Amniotic stem cell (primary cell): ENCODE measurements around the gene PLGRKT.
"Not testable (repeated sequence)": the region's sequence is repeated elsewhere in the genome, so short reads cannot be mapped to it uniquely, and the experiment has no call there.

ENCODE experiments used
- DNase-seq: peaks from one replicate; lab custom pipeline; 2025; lab: John Stamatoyannopoulos, UW

PLGRKT gene

DNA sequence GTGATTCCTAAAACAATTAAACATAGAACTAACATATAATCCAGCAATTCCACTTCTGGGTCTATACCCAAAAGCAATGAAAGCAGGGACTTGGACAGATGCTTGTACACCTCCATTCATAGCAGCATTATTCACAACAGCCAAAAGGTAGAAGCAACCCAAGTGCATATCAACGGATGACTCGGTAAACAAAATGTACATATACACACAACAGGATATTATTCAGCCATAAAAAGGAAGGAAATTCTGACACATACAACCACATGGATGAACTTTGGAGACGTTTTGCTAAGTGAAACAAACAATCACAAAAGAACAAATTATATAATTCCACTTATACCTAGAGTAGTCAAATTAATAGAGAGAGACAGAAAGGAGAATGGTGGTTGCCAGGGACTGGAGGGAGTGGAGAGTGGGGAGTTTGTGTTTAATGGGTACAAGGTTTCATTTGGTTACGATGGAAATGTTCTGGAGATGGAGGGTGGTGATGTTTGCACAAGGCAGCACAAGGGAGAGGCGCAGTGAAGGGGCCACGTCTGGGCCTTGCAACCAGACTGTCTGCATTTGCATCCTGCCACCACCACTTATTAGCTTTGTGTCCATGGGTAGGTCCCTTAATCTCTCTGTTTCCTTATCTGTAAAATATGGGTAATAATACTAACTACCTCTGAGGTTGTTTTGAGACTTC, 61.8 kb downstream of the PLGRKT start:
- DNase-seq, result no peak

DNA sequence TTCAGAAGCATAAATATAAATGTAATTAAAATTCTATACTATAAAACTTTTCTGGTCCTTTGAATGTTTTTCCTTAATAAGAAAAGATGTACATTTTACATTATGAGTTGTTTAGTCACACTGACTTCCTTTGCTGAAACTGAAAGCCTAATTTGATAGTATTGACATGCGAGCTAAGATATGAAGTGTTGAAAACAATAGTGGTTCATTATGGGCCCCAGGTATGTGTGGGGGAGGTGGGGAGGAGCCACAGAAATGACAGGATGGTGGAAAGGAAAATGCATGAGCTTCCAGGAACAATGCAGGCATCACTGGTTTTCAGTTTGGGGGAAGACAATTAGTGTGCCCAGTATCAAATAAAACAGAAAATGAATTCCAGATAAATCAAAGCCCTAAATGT, 62.6 kb downstream of the PLGRKT start:
- no peak for DNase-seq

GRCh38 chr9:5364294-5365024, 73.3 kb downstream of the PLGRKT start:
- DNase-seq, result no peak

DNA sequence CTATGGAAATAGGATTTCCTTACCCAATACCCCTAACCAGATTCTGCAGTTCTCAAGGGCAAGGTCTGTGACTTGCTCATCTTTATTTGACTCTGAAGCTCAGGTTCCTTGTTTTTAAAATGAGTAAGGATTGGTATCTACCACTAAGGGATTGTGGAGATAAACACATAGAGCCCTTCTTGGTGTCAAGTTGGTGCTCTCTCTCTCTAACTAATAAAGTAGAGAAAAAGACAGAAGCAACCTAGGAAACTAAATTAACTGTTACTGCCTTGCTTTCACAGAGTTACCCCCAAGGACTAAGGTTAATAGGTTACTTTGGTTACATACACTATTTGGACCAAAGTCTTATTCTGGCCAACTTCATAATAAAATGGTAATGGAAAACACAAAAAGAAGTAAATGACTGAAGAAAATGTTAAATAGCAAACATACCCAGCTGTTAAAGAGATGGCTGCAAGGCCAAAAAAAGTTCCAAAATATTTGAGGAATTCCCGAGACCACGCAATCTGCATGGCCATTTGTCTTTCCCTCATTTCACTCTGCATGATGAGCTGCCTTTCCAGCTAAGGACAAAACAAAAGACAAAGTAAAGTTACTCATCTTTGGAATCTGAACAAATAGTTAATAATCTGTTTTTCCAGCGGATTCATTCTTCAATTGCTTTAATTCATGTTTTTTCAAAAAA, 76.3 kb downstream of the PLGRKT start:
- no peak for DNase-seq

GRCh38 chr9:5360341-5360740, 77.4 kb downstream of the PLGRKT start:
- no peak for DNase-seq

DNA sequence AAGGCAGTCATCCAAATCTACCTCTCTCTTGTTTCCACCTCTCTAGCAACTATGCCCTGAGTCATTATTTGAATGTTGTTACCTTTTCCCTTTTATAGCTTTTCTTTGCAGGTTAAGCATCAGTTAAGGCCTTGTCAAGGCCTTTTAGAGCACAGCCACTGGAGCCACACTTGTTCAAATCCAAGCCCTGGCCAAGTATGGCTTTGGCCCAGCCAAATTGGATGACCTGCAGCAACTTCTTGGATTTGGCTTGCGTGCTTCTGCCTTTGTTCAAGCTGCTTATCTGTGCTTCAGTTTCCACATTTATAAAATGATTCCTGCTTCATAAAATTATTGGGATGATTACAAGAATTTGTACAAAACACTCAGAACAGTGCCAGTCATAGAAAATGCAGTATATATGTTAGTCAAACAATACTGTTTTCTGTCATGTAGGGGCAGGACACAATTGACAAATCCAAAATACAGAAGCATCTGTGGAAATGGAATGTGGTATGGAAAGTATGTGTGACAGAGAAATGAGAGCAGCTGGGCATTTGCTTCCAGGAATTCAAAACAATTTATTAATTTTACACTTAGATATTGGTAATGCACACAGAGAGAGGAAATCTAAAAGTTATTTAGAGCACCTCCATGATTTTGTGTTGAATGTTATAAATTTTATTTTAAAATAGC, 80.2 kb downstream of the PLGRKT start:
- DNase-seq, result no peak

DNA sequence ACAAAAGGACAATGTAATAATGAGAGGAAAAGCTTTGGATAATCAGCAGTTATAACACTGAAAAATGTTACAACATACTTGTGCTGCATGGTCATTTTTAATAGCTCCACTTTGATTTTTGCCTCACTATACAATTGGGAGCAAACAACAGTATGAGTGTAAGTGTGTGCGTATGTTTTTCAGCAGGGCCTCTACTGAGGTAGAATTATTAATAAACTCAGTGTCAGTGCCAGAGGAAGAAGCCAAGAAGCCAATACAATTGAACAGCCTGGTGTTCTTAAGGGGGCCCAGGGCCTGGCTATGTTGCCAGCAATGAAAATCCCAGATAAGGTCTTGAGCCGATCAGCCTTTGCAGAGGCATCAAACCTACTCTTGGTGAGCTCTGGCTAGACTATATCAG, 81.9 kb downstream of the PLGRKT start:
- DNase-seq, result no peak

GRCh38 chr9:5355226-5355625, 82.5 kb downstream of the PLGRKT start:
- DNase-seq, result no peak

DNA sequence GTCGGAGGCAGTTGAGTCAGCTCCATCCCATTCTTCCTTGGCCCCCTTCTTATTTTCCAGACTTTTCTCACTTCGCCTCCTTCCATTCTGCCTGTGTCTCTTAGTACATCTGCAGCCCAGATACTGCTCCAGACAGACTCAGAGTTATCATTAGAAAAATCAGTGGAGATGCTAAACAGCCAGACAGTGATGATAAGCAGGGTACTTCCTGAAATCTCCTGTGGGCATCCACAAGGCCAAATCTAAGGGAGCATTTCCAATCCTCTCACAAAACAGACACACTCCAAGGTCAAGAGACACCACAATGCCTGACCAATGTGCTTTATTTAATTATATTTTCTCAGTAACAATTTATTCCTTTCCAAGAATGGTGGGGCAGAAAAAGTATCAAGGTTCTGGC, 83.5 kb downstream of the PLGRKT start:
- no peak for DNase-seq

DNA sequence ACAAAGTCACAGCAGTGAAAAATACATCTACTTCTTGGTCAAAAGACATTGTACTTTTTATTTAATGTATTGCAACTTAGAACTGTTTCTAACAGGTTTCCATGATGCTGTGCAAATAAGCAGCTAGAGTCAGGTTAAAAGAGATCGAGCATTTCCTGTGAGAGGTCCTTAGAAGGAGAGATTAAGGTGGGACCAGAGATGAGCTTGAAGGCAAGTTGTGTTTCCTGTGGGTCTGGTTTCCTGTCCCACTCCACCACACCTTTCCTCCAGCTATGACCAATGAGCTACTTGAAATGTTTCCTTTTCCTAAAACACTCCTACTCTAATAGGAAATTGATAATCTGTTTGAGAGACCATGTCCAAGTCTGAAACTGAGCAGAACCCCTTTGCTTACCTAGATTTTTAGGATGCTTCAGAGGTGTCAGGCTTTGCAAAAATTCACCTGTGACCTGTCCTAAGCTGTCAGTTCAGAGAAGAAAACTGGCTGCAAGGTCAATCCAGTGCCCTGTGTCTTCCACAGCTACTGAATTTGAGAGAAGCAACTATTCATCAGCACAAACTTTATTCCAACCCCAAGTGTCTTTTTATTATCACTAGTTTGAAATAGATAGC, 85.0 kb downstream of the PLGRKT start:
- DNase-seq, result no peak

GRCh38 chr9:5338992-5339981, 98.4 kb downstream of the PLGRKT start, which contains the start of gene RLN1:
Gene RLN1 (minus strand): TSS chr9:5339876. CDS start chr9:5339746, 130 bp downstream.
- not testable (repeated sequence) for DNase-seq

DNA sequence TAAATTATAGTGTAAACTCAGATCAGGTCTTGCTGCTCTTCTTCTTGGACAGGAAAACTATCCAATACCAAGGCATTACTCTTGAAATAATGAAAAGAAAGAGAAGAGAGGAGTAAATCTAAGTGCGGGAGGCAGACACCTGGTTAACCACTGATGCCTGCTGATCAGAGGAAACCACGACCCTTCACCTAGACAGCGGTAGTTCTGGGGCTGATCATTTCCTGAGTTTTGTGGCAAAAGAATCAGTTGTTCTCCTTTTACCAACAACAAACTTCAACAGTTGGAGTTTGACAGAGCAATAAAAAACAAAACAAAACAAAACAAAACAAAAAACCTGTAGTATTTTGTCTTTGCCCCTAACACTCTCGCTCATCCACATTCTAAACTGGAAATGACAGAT, 101.0 kb downstream of the PLGRKT start:
- no peak for DNase-seq

DNA sequence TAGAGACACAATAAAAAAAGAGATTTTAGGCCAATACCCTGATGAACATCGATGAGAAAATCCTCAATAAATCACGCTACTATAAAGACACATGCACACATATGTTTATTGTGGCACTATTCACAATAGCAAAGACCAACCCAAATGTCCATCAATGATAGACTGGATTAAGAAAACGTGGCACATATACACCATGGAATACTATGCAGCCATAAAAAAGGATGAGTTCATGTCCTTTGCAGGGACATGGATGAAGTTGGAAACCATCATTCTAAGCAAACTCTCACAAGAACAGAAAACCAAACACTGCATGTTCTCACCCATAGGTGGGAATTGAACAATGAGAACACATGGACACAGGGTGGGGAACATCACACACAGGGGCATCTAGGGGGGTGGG, 106.4 kb downstream of the PLGRKT start:
- not testable (repeated sequence) for DNase-seq

DNA sequence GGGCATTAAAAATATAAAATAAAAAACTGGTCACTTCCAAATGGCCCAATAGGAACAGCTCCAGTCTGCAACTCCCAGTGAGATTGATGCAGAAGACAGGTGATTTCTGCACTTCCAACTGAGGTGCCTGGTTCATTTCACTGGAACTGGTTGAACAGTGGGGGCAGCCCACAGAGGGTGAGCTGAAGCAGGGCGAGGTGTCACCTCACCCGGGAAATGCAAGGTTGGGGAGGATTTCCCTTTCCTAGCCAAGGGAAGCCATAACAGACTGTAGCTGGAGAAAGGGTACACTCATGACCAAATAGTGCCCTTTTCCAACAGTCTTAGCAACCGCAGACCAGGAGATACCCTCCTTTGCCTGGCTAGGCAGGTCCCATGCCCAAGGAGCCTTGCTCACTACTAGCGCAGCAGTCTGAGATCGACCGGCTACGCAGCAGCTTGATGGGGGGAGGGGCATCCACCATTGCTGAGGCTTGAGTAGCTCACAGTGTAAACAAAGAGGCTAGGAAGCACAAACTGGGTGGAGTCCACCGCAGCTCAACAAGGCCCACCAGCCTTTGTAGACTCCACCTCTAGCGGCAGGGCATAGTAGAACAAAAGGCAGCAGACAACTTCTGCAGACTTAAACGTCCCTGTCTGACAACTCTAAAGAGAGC, 110.7 kb downstream of the PLGRKT start:
- DNase-seq, result no peak

GRCh38 chr9:5326187-5326586, 111.5 kb downstream of the PLGRKT start:
- DNase-seq, result no peak

- DNase-seq, result not testable (repeated sequence)
Observed at GRCh38 chr9:5321601-5322000, 116.1 kb downstream of the PLGRKT start.

- DNase-seq, result no peak
Observed at GRCh38 chr9:5321058-5321457, 116.7 kb downstream of the PLGRKT start.

DNA sequence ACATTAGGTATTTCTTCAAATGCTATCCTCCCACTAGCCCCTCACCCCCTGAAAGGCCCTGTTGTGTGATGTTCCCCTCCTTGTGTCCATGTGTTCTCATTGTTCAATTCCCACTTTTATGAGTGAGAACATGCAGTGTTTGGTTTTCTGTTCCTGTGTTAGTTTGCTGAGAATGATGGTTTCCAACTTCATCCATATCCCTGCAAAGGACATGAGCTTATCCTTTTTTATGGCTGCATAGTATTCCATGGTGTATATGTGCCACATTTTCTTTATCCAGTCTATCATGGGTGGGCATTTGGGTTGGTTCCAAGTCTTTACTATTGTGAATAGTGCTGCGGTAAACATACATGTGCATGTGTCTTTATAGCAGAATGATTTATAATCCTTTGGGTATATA, 121.3 kb downstream of the PLGRKT start:
- DNase-seq, result not testable (repeated sequence)

GRCh38 chr9:5315187-5315923, 122.4 kb downstream of the PLGRKT start:
- DNase-seq, result no peak

DNA sequence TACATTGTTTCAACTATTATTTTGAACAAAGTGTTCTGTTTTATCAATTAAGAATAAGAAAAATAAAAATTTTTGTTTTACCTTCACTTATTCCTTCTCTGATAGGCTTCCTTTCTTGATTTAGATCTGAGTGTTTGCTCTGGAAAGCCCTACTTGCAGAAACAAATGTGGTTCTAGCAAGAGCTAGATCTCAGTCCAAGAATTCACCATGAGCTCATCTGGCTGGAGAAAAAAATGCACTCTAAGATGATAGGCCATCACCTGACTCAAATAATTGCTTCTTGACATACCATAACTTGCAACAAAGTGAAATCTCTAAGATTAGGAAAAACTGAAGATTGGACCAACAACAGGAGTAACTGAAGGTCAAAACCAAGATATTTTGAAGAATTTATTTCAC, 126.9 kb downstream of the PLGRKT start:
- no peak for DNase-seq
